Psoas muscle (tissue), 8 donors: Measurements from ENCODE around the gene RDH13. TPM values are rescaled to one million over a fixed set of nuclear protein-coding genes. Genes with fewer than 3 reads are reported as not detected.
A peak's percentile ranks its signal among the peaks of the same experiment; 100 is the strongest.
"Not testable (repeated sequence)": the region's sequence is repeated elsewhere in the genome, so short reads cannot be mapped to it uniquely, and the experiment has no call there.

Experiments used
- ATAC-seq, 4 donors: fragments of 200-7000 bp; cut with Tn5 transposase; one replicate each; pipeline ENCODE4 v1.9.1; 2020; ENCODE audit warnings: moderate library complexity in 3 of 4, mild to moderate bottlenecking in 2 of 4
- DNase-seq, 2 donors: peaks; one replicate each; pipeline ENCODE4 v3.0.0-alpha.2; 2020
- H3K27ac ChIP-seq: fragments of 200-600 bp; one replicate; pipeline ENCODE4 v1.8.0; 2022
- H3K27me3 ChIP-seq, 3 donors: fragments of 200-600 bp in 1 of 3; one replicate each; pipeline versions ENCODE4 v1.6.1 to v1.8.0; 2013 to 2022; ENCODE audit warnings: low read length in 2 of 3, mild to moderate bottlenecking in 2 of 3, moderate library complexity in 1 of 3; ENCODE audit not compliant: insufficient read depth in 3 of 3
- H3K36me3 ChIP-seq, 2 donors: fragments of 200-600 bp in 1 of 2; one replicate each; pipeline versions ENCODE4 v1.6.1 to v1.8.0; 2013 to 2022; ENCODE audit warnings: low read depth in 1 of 2, mild to moderate bottlenecking in 1 of 2, moderate library complexity in 1 of 2; ENCODE audit not compliant: insufficient read depth in 1 of 2
- H3K4me1 ChIP-seq: fragments of 200-600 bp; one replicate; pipeline ENCODE4 v1.8.0; 2022
- H3K4me3 ChIP-seq: fragments of 200-600 bp; one replicate; pipeline ENCODE4 v1.8.0; 2022; ENCODE audit warnings: mild to moderate bottlenecking
- H3K9me3 ChIP-seq: fragments of 200-600 bp; one replicate; pipeline ENCODE4 v1.8.0; 2022
- CTCF ChIP-seq: fragments of 200-600 bp; IDR thresholded peaks from one replicate; pipeline ENCODE4 v1.8.0; 2022; ENCODE audit warnings: antibody characterized with exemption
- WGBS, 3 donors: extraction: QIAGEN DNeasy Blood & Tissue Kit; methylation state at CpG; one replicate each; pipeline versions ENCODE4 v1.1.6 to v1.1.7; 2013; 5-methylcytosine and 5-hydroxymethylcytosine counted together
- intact Hi-C, 2 donors: fragments of 100-400 bp; cut with DNase I; formaldehyde crosslinking; loops; one replicate each; pipeline versions ENCODE4 v1.11.0 to v1.14.2; 2022
- polyA plus RNA-seq, 3 donors: library from polyadenylated mRNA; stranded (reverse); fragments of 200-250 nt; gene quantifications; one replicate each; pipeline ENCODE4 v1.2.3, GENCODE V29; 2013
- total RNA-seq, 4 donors: library from RNA; stranded (reverse); fragmentation: NEBNext Ultra II Directional in 2 of 4; extraction: Animal tissue kit (Norgen Biotek cat#: 25700) in 2 of 4; gene quantifications; one replicate each; pipeline versions ENCODE4 v1.2.1 to v1.2.4, GENCODE V29; 2021 to 2023
- donor health status: healthy with polysubstance abuse.
- donor health status: DM: no; HTN: no; CAD: no; lungs with moderate emphysema.
- donor health status: Bipolar disorder and iron deficiency.
- donor health status: healthy.
- donor health status: DM: yes; HTN: yes; CAD: no.
- donor health status: DM: no; HTN: no; CAD: no.
- donor health status: DM: no; HTN: no; CAD: no.
- donor health status: DM: yes; HTN: yes; CAD: no.

RDH13 gene
- total and polyA plus RNA-seq, 7 donors, result 4.5 to 18.0 (median 13.1) TPM

- ATAC-seq (no peak), DNase-seq (no peak)
- peaks cover 0 to 19% of the 10 kb centered on the region in 2 donors for H3K36me3 ChIP-seq
- H3K27me3 ChIP-seq, result peaks cover 0 to 13% (median 4%) of the 10 kb centered on the region in 3 donors
- intact Hi-C loops, result no loop called here
- H3K9me3 ChIP-seq, result no peaks in the 10 kb centered on the region
- H3K4me1 ChIP-seq, result peaks cover 4% of the 10 kb centered on the region
- TF ChIP-seq CTCF, result no peak
- H3K27ac ChIP-seq, result peak overlapping the region; percentile 71
- peak overlapping the region; percentile 96 for H3K4me3 ChIP-seq
- WGBS, 3 donors, result 58 to 75% (median 70%) methylated on average over 2 to 3 of the region's 3 CpGs
These were observed 520 bp upstream of the RDH13 start for GRCh38 chr19:55063492-55063843.

GRCh38 chr19:55060287-55060686 lies 2.7 kb downstream of the RDH13 start:
- DNase-seq, H3K4me1 ChIP-seq, ATAC-seq, H3K9me3 ChIP-seq, intact Hi-C loops, H3K4me3 ChIP-seq, H3K27me3 ChIP-seq, H3K27ac ChIP-seq: not testable (repeated sequence)
- WGBS, 3 donors, result 78 to 88% (median 80%) methylated on average over 9 of the region's 9 CpGs
- peaks cover 10 to 50% of the 10 kb centered on the region in 2 donors for H3K36me3 ChIP-seq

- 96 to 98% (median 96%) methylated on average over 23 of the region's 23 CpGs for WGBS, 3 donors
- H3K27ac ChIP-seq, result no peak overlapping the region
- no peak for DNase-seq
- H3K27me3 ChIP-seq, result no peaks in the 10 kb centered on the region
- ATAC-seq, result no peak
- H3K9me3 ChIP-seq, result no peaks in the 10 kb centered on the region
- intact Hi-C loops, result no loop called here
- TF ChIP-seq CTCF, result no peak
- H3K4me3 ChIP-seq, result no peak overlapping the region
- H3K36me3 ChIP-seq, result peaks cover 10 to 63% of the 10 kb centered on the region in 2 donors
- H3K4me1 ChIP-seq, result peaks cover 4% of the 10 kb centered on the region
These were observed 4.0 kb downstream of the RDH13 start for GRCh38 chr19:55058781-55059610.

- 96 to 98% (median 97%) methylated on average over 9 of the region's 9 CpGs for WGBS, 3 donors
- no peak for TF ChIP-seq CTCF
- Histone ChIP-seq H3K27me3 (no peaks in the 10 kb centered on the region), H3K27ac (no peak overlapping the region), H3K4me1 (no peaks in the 10 kb centered on the region), H3K4me3 (no peak overlapping the region), H3K9me3 (no peaks in the 10 kb centered on the region), H3K36me3 (peaks cover 13 to 83% of the 10 kb centered on the region in 2 donors)
- ATAC-seq, result no peak
- no peak for DNase-seq
- intact Hi-C loops, result no loop called here
These were observed 6.1 kb downstream of the RDH13 start for GRCh38 chr19:55056827-55057226.

GRCh38 chr19:55053735-55054134 lies 9.2 kb downstream of the RDH13 start:
- intact Hi-C loops, result no loop called here
- TF ChIP-seq CTCF, result no peak
- H3K27me3 ChIP-seq, result no peaks in the 10 kb centered on the region
- H3K36me3 ChIP-seq, result peaks cover 13 to 88% of the 10 kb centered on the region in 2 donors
- H3K9me3 ChIP-seq, result no peaks in the 10 kb centered on the region
- no peak for DNase-seq
- H3K27ac ChIP-seq, result no peak overlapping the region
- H3K4me3 ChIP-seq, result no peak overlapping the region
- WGBS, 3 donors, result 81 to 95% (median 84%) methylated on average over 7 of the region's 7 CpGs
- H3K4me1 ChIP-seq, result no peaks in the 10 kb centered on the region
- ATAC-seq, result no peak
